ENCODE measurements around the gene KCNJ15.

DNA sequence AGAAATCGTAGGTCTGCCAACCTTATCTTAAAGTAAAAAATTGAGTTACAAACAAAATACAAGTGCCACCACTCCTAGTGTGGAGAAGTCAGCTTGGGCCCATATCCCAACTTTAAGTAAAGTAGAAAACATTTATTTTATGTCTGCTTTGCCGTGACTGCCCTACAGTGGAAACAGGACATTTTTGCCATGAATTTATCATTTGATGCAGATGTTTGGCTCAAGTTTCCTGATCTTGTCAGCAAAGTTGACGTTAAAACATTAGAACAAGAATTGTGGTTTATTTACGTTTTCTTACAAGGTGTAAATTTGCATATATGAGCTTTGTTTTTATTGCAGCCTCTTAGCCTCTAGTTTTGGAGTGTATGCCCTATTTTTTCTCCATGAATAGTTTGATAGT, 17.1 kb upstream of the KCNJ15 start:
- no peak for TF ChIP-seq POLR2A (IDR thresholded peaks at IDR 0.05)
- TF ChIP-seq, protein P1, sequence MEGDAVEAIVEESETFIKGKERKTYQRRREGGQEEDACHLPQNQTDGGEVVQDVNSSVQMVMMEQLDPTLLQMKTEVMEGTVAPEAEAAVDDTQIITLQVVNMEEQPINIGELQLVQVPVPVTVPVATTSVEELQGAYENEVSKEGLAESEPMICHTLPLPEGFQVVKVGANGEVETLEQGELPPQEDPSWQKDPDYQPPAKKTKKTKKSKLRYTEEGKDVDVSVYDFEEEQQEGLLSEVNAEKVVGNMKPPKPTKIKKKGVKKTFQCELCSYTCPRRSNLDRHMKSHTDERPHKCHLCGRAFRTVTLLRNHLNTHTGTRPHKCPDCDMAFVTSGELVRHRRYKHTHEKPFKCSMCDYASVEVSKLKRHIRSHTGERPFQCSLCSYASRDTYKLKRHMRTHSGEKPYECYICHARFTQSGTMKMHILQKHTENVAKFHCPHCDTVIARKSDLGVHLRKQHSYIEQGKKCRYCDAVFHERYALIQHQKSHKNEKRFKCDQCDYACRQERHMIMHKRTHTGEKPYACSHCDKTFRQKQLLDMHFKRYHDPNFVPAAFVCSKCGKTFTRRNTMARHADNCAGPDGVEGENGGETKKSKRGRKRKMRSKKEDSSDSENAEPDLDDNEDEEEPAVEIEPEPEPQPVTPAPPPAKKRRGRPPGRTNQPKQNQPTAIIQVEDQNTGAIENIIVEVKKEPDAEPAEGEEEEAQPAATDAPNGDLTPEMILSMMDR (IDR thresholded peaks at IDR 0.05): no peak
